ENCODE measurements around the gene ABHD10. TPM values are rescaled to one million over a fixed set of nuclear protein-coding genes. Genes with fewer than 3 reads are reported as not detected.

ABHD10 gene
- total RNA-seq, 1 donor from 2014 or later: 18.7 TPM

- Mint-ChIP-seq H3K9me3 (ENCODE audit: unreplicated experiment) (no peaks in the 10 kb centered on the region), H3K27me3 (ENCODE audit: unreplicated experiment) (peaks cover 7% of the 10 kb centered on the region), H3K36me3 (ENCODE audit: low read depth, unreplicated experiment) (no peaks in the 10 kb centered on the region), H3K4me1 (ENCODE audit: unreplicated experiment) (peaks cover 15% of the 10 kb centered on the region), H3K27ac (ENCODE audit: unreplicated experiment) (no peak overlapping the region), H3K4me3 (ENCODE audit: unreplicated experiment) (no peak overlapping the region)
- TF ChIP-seq, protein P1, sequence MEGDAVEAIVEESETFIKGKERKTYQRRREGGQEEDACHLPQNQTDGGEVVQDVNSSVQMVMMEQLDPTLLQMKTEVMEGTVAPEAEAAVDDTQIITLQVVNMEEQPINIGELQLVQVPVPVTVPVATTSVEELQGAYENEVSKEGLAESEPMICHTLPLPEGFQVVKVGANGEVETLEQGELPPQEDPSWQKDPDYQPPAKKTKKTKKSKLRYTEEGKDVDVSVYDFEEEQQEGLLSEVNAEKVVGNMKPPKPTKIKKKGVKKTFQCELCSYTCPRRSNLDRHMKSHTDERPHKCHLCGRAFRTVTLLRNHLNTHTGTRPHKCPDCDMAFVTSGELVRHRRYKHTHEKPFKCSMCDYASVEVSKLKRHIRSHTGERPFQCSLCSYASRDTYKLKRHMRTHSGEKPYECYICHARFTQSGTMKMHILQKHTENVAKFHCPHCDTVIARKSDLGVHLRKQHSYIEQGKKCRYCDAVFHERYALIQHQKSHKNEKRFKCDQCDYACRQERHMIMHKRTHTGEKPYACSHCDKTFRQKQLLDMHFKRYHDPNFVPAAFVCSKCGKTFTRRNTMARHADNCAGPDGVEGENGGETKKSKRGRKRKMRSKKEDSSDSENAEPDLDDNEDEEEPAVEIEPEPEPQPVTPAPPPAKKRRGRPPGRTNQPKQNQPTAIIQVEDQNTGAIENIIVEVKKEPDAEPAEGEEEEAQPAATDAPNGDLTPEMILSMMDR (IDR thresholded peaks at IDR 0.05; ENCODE audit: unreplicated experiment): no peak
- DNase-seq (ENCODE audit: low spot score): no peak
These were observed 26.4 kb downstream of the ABHD10 start for GRCh38 chr3:112005091-112005672.

GRCh38 chr3:112007633-112008032, 28.8 kb downstream of the ABHD10 start:
- TF ChIP-seq, protein P1 (IDR thresholded peaks at IDR 0.05; ENCODE audit: unreplicated experiment): no peak
- Mint-ChIP-seq H3K4me1 (ENCODE audit: unreplicated experiment) (peaks cover 11% of the 10 kb centered on the region), H3K27me3 (ENCODE audit: unreplicated experiment) (peaks cover 4% of the 10 kb centered on the region), H3K36me3 (ENCODE audit: low read depth, unreplicated experiment) (no peaks in the 10 kb centered on the region), H3K27ac (ENCODE audit: unreplicated experiment) (no peak overlapping the region), H3K9me3 (ENCODE audit: unreplicated experiment) (no peaks in the 10 kb centered on the region), H3K4me3 (ENCODE audit: unreplicated experiment) (no peak overlapping the region)
- no peak for DNase-seq (ENCODE audit: low spot score)

DNA sequence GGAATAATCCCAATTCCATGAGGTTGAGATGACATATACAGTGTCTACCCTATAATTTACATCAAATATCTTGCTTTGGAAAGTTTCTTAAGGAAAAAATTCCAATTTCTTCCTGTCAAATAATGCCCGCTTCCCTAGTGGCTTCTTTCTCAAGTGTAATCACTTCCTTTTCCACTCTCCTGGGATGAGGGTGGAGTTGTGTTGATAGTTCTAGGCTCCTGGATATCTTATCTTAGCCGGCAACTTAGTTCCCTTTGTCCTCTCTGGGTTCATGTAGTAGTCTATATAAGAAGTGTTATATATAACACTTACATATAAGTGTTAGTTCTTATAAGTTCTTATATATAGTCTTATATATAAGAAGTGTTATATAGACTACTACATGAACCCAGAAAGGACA, 30.8 kb downstream of the ABHD10 start:
- Mint-ChIP-seq H3K4me3 (ENCODE audit: unreplicated experiment) (no peak overlapping the region), H3K27me3 (ENCODE audit: unreplicated experiment) (peaks cover 4% of the 10 kb centered on the region), H3K27ac (ENCODE audit: unreplicated experiment) (no peak overlapping the region), H3K9me3 (ENCODE audit: unreplicated experiment) (no peaks in the 10 kb centered on the region), H3K4me1 (ENCODE audit: unreplicated experiment) (peaks cover 8% of the 10 kb centered on the region), H3K36me3 (ENCODE audit: low read depth, unreplicated experiment) (no peaks in the 10 kb centered on the region)
- DNase-seq (ENCODE audit: low spot score): no peak
- TF ChIP-seq, protein P1 (IDR thresholded peaks at IDR 0.05; ENCODE audit: unreplicated experiment): no peak

DNA sequence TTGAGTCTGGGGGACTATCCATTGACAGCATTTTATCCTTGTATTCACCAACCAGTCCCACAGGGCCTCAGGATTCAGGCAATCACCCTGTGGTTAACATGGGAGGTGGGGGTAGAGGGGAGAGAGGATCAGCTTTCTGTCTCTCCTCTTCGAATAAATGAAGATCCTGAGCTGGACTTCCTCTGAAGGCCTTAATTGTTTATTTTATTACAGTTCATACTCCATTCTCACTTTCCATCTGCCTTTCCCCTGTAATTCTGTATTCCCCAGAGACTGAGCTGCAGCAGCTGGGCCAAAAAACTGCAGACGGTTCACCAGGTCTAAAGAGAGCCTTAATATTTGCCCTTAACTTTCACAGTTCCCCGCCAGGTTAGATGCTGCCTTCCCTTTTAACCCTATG, 31.8 kb downstream of the ABHD10 start:
- TF ChIP-seq, protein P1 (IDR thresholded peaks at IDR 0.05; ENCODE audit: unreplicated experiment): no peak
- DNase-seq (ENCODE audit: low spot score): no peak
- no peaks in the 10 kb centered on the region for H3K9me3 Mint-ChIP-seq (ENCODE audit: unreplicated experiment)
- no peak overlapping the region for H3K4me3 Mint-ChIP-seq (ENCODE audit: unreplicated experiment)
- H3K27ac Mint-ChIP-seq (ENCODE audit: unreplicated experiment): no peak overlapping the region
- peaks cover 8% of the 10 kb centered on the region for H3K4me1 Mint-ChIP-seq (ENCODE audit: unreplicated experiment)
- peaks cover 4% of the 10 kb centered on the region for H3K27me3 Mint-ChIP-seq (ENCODE audit: unreplicated experiment)
- H3K36me3 Mint-ChIP-seq (ENCODE audit: low read depth, unreplicated experiment): no peaks in the 10 kb centered on the region

- Mint-ChIP-seq H3K27ac (ENCODE audit: unreplicated experiment) (no peak overlapping the region), H3K36me3 (ENCODE audit: low read depth, unreplicated experiment) (no peaks in the 10 kb centered on the region), H3K4me3 (ENCODE audit: unreplicated experiment) (no peak overlapping the region), H3K4me1 (ENCODE audit: unreplicated experiment) (peaks cover 8% of the 10 kb centered on the region), H3K9me3 (ENCODE audit: unreplicated experiment) (no peaks in the 10 kb centered on the region), H3K27me3 (ENCODE audit: unreplicated experiment) (peaks cover 4% of the 10 kb centered on the region)
- DNase-seq (ENCODE audit: low spot score): no peak
- TF ChIP-seq, protein P1 (IDR thresholded peaks at IDR 0.05; ENCODE audit: unreplicated experiment): no peak
These were observed 32.6 kb downstream of the ABHD10 start for GRCh38 chr3:112011376-112011940.
